A673 (cell line): ENCODE results near the gene GJB2. TPM values are rescaled to one million over a fixed set of nuclear protein-coding genes. Genes with fewer than 3 reads are reported as not detected.

Source experiments
- BruUV-seq: library from RNA; stranded (reverse); fragments of 400-500 nt; replicated peaks from 2 replicates; lab custom pipeline; 2021; lab: Mats Ljungman, UMichigan
- CTCF ChIA-PET: fragments of 300-600 bp; sonication (Branson Sonifier 250); formaldehyde crosslinking; loops from one replicate; lab custom pipeline; 2022; ENCODE audit warnings: antibody characterized with exemption; lab: Charles Lee
- POLR2A ChIA-PET: fragments of 300-600 bp; sonication (Branson Sonifier 250); formaldehyde crosslinking; loops from one replicate; lab custom pipeline; 2022; ENCODE audit warnings: antibody characterized with exemption; ENCODE audit not compliant: low non-redundant PET; lab: Charles Lee
- DNase-seq: peaks from one replicate; pipeline ENCODE4 v3.0.0-alpha.2; 2015; ENCODE audit warnings: low spot score
- H3K27ac ChIP-seq: fragments of 200-600 bp; sonication (generic); 2 replicates; pipeline ENCODE4 v1.5.1; 2016; ENCODE audit warnings: mixed run types, low read depth, mild to moderate bottlenecking, mixed read lengths, antibody characterized with exemption, low read length; ENCODE audit not compliant: poor library complexity, severe bottlenecking
- H3K27me3 ChIP-seq: fragments of 200-600 bp; sonication (generic); replicated peaks from 2 replicates; pipeline ENCODE4 v1.6.1; 2017; ENCODE audit warnings: mixed run types, low read depth, mild to moderate bottlenecking, mixed read lengths, antibody characterized with exemption, low read length; ENCODE audit not compliant: insufficient read depth, poor library complexity
- H3K36me3 ChIP-seq: fragments of 200-600 bp; sonication (generic); 2 replicates; pipeline ENCODE4 v1.6.1; 2016; ENCODE audit warnings: mixed run types, mild to moderate bottlenecking, mixed read lengths, antibody characterized with exemption, low read length; ENCODE audit not compliant: insufficient read depth, poor library complexity, severe bottlenecking
- H3K4me1 ChIP-seq: fragments of 200-600 bp; sonication (generic); 2 replicates; pipeline ENCODE4 v1.6.1; 2017; ENCODE audit warnings: mixed run types, mild to moderate bottlenecking, mixed read lengths, antibody characterized with exemption, low read length; ENCODE audit not compliant: insufficient read depth, poor library complexity, severe bottlenecking
- H3K4me3 ChIP-seq: fragments of 200-600 bp; sonication (generic); 2 replicates; pipeline ENCODE4 v1.5.1; 2016; ENCODE audit warnings: low read depth, mixed run types, mild to moderate bottlenecking, mixed read lengths, low read length; ENCODE audit not compliant: poor library complexity, severe bottlenecking
- H3K9me3 ChIP-seq: fragments of 200-600 bp; sonication (generic); 2 replicates; pipeline ENCODE4 v1.6.1; 2016; ENCODE audit warnings: mixed run types, low read depth, mild to moderate bottlenecking, mixed read lengths, antibody characterized with exemption, low read length; ENCODE audit not compliant: poor library complexity, severe bottlenecking
- CTCF ChIP-seq: fragments of 300-800, 200-600 bp; sonication (generic); conservative IDR thresholded peaks from 2 replicates; pipeline ENCODE4 v1.5.1; 2017; ENCODE audit warnings: low read depth, mild to moderate bottlenecking, antibody characterized with exemption, low read length, moderate library complexity, mixed read lengths
- EZH2 ChIP-seq: fragments of 200-600 bp; sonication (generic); IDR thresholded peaks from 2 replicates; pipeline ENCODE4 v1.6.1; 2017; ENCODE audit warnings: borderline replicate concordance, low read depth, mild to moderate bottlenecking, mixed read lengths, antibody characterized with exemption, low read length; ENCODE audit not compliant: poor library complexity, severe bottlenecking
- intact Hi-C: fragments of 100-400 bp; cut with micrococcal nuclease; formaldehyde crosslinking; loops from one replicate; pipeline ENCODE4 v1.10.0; 2022; ENCODE audit not compliant: unreplicated experiment
- total RNA-seq: library from RNA; stranded (reverse); gene quantifications from 2 replicates; pipeline ENCODE4 v1.2.3, GENCODE V29; 2021

Gene GJB2
- total RNA-seq, 1 experiment from 2014 or later: not detected

DNA sequence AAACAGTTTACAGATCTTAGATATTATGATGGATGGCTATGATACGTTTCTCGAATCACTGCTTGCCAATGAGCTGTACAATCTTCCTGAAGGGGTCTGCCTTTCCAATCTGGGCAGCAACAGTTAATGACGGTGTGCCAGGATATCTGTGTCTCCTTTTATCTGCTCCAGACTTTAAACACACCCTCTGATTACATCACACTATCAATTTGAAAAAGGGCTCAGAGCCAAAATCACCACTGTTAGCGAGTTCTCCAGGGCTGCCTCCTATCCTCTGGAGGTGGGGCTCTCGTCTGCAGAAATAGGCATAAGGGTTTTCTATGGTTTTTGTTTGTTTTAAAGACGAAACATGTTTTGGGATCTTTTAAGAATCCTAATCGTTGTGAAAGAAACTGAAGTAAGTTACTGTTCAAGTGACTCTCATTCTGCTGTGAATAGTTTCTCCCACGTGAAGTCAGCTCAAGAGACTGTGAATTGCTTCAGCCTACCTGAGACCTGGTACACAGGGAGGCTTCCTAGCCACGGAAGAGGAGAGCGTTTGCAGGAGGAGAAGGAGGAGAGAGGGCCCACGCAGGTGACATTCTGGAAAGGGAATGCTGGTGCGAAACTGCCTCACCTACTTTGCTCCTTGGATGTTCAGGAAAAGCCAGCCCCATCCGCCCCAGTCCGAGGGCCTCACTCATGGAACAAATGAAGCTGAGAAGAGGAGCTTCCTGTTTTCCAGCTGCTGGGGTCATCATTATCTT lies 16.7 kb downstream of the GJB2 start:
- H3K9me3 ChIP-seq: no peaks in the 10 kb centered on the region
- no TSS peak for BruUV-seq
- DNase-seq: no peak
- ChIA-PET POLR2A (interaction anchor here (0.6 kb wide), 1 partner anchor 749 kb away, joined by 6 read pairs; no protein-coding TSS in a partner anchor), CTCF (no interaction called here)
- TF ChIP-seq CTCF: no peak
- no peak for TF ChIP-seq EZH2
- H3K27ac ChIP-seq: no peak overlapping the region
- no peaks in the 10 kb centered on the region for H3K27me3 ChIP-seq
- peaks cover 22% of the 10 kb centered on the region for H3K4me1 ChIP-seq
- intact Hi-C loops: no loop called here
- H3K4me3 ChIP-seq: no peak overlapping the region
- H3K36me3 ChIP-seq: no peaks in the 10 kb centered on the region

DNA sequence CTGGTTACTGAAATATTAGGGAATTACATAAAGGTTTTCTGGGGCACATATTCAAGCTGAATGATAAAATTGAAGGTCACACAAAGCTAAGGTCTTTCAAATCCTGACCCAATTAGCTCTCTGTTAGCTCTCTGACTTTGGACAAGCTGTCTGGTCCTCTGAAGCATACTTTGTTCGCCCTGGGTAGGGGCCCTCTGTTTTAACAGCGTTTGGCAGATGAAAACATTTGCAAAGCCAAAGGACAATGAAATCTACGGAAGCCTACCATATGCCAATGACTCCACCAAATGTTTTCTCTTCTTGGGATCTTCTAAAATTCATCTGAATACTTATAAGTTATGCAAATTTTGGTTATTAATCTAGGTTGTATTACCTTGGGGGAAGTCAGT lies 17.3 kb downstream of the GJB2 start:
- intact Hi-C loops: no loop called here

More for the DNA sequence above, 17.3 kb downstream of the GJB2 start:
- Histone ChIP-seq H3K4me1 (peaks cover 18% of the 10 kb centered on the region), H3K36me3 (no peaks in the 10 kb centered on the region), H3K4me3 (no peak overlapping the region), H3K27me3 (no peaks in the 10 kb centered on the region), H3K27ac (no peak overlapping the region), H3K9me3 (no peaks in the 10 kb centered on the region)
- TF ChIP-seq CTCF (no peak), EZH2 (no peak)
- BruUV-seq: no TSS peak
- ChIA-PET CTCF (no interaction called here), POLR2A (interaction anchor here (0.6 kb wide), 1 partner anchor 750 kb away, joined by 6 read pairs; no protein-coding TSS in a partner anchor)
- no peak for DNase-seq
